HUES64 (cell line): ENCODE data around the gene RIN1. TPM values are rescaled to one million over a fixed set of nuclear protein-coding genes. Genes with fewer than 3 reads are reported as not detected.
"Not testable (repeated sequence)": the region's sequence is repeated elsewhere in the genome, so short reads cannot be mapped to it uniquely, and the experiment has no call there.

Experiments
- H3K27ac ChIP-seq: 2 replicates; pipeline ENCODE4 v1.7.0; 2013; ENCODE audit warnings: low read depth, low read length, inconsistent platforms
- H3K27me3 ChIP-seq: 2 replicates; pipeline ENCODE4 v1.6.1; 2013; ENCODE audit warnings: mild to moderate bottlenecking, low read length; ENCODE audit not compliant: insufficient read depth
- H3K36me3 ChIP-seq: 2 replicates; pipeline ENCODE4 v1.6.1; 2013; ENCODE audit warnings: mild to moderate bottlenecking, low read length; ENCODE audit not compliant: insufficient read depth
- H3K4me1 ChIP-seq: 2 replicates; pipeline ENCODE4 v1.6.1; 2013; ENCODE audit warnings: mild to moderate bottlenecking, low read length, moderate library complexity; ENCODE audit not compliant: insufficient read depth
- H3K4me3 ChIP-seq: 2 replicates; pipeline ENCODE4 v1.5.1; 2013; ENCODE audit warnings: mild to moderate bottlenecking, low read length, moderate library complexity
- H3K9ac ChIP-seq: 2 replicates; pipeline ENCODE4 v1.6.1; 2013; ENCODE audit warnings: mild to moderate bottlenecking, low read depth, low read length
- H3K9me3 ChIP-seq: 2 replicates; pipeline ENCODE4 v1.6.1; 2013; ENCODE audit warnings: low read depth, low read length; ENCODE audit not compliant: insufficient read depth
- WGBS: fragments of 150-250, 120-280 bp; methylation state at CpG from one replicate; pipeline ENCODE4 v1.1.7; 2013; ENCODE audit warnings: missing lambda C conversion rate; 5-methylcytosine and 5-hydroxymethylcytosine counted together
- polyA plus RNA-seq, 2 experiments: library from polyadenylated mRNA; stranded (reverse); fragments of 50-300 nt; gene quantifications; one replicate each; pipeline ENCODE4 v1.2.3, GENCODE V29; 2013

The RIN1 gene
- polyA plus RNA-seq (2013, experiment 1 of 2) = 2.5 TPM
- 3.3 TPM for polyA plus RNA-seq (2013, experiment 2 of 2)

DNA sequence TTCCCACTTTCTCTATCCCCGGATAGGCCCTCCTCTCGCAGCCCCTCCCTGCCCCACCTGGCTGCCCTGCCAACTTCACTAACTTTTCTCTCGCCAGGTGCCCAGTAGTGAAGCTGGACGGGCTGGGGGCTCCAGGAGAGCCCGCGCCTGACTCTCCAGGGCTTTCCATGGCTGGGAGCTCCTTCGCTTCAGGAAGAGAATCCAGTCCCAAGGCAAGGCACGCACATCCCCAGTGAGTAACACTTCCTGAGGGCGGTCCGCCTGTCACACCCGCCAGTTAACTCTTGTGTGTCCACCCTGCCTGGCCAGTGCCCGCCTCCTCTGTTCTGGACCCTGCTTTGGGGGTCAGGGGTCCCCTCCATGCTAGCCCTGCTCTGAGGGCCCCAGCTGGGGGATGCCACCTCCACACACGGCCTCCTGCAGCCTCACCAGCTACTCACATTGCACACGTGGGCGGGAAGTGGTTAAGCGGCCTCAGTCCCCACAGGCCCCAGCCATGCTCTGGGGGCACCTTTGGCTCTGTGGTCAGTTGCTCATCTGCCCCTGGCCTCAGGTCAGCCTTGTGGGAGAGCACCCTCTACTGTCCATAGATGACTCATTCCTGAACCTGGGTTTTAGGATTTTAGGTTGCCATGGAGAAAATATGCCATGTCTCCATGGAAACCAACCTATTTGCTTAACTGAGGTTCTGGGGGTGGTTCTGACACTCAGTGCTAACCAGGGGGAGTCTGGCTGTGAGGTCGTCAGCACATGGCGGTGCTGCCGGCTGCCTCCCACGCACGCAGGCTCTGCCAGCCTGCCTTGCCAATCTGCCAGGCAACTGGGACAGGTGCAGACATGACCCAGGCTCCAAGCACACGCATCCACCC lies at the start of gene RIN1:
Gene RIN1, minus strand, starts transcription at position 201 of the 869 bp plus-strand sequence. Its CDS starts 32 bp downstream, at position 169.
- Histone ChIP-seq H3K27ac (peak within 1 kb of the TSS; percentile 25; the same call in 1 of the 2 replicates), H3K9me3 (no peaks in the 10 kb centered on the region), H3K4me3 (peak within 1 kb of the TSS; percentile 61), H3K9ac (peak within 1 kb of the TSS; percentile 64), H3K4me1 (peaks cover 14% of the 10 kb centered on the region), H3K36me3 (peaks cover 33% of the 10 kb centered on the region), H3K27me3 (peaks cover 6% of the 10 kb centered on the region; the same call in 1 of the 2 replicates)
- 21% methylated on average over 22 of the region's 22 CpGs for WGBS

- H3K9ac ChIP-seq, H3K27me3 ChIP-seq, H3K27ac ChIP-seq, H3K4me3 ChIP-seq, H3K9me3 ChIP-seq, H3K36me3 ChIP-seq, H3K4me1 ChIP-seq: not testable (repeated sequence)
- WGBS = 93% methylated on average over 13 of the region's 13 CpGs
Measured at GRCh38 chr11:66384316-66384715, 48.1 kb upstream of the RIN1 start.

DNA sequence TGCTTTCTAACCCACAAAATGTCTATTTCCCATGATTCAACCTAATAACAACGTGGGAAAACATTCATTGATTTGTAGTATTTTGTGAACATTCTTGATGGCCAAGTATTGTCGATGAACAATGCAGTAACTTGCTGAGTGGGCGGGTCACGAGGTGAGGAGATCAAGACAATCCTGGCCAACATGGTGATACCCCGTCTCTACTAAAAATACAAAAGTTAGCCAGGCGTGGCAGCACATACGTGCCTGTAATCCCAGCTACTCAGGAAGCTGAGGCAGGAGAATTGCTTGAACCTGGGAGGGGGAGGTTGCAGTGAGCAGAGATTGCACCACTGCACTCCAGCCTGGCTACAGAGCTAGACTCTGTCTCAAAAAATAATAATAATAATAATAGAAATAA lies 44.0 kb upstream of the RIN1 start:
- H3K27me3 ChIP-seq, H3K36me3 ChIP-seq, H3K4me3 ChIP-seq, H3K9me3 ChIP-seq, H3K27ac ChIP-seq, H3K4me1 ChIP-seq, H3K9ac ChIP-seq: not testable (repeated sequence)
- 48% methylated on average over 7 of the region's 7 CpGs for WGBS

- not testable (repeated sequence) for H3K27me3 ChIP-seq, H3K27ac ChIP-seq, H3K9ac ChIP-seq, H3K4me3 ChIP-seq, H3K9me3 ChIP-seq
- Histone ChIP-seq H3K36me3 (peaks cover 10% of the 10 kb centered on the region), H3K4me1 (peaks cover 22% of the 10 kb centered on the region)
- WGBS = 89% methylated on average over 9 of the region's 9 CpGs
Measured at GRCh38 chr11:66373690-66374287, 37.6 kb upstream of the RIN1 start.

- Histone ChIP-seq H3K36me3 (peaks cover 15% of the 10 kb centered on the region), H3K4me1 (peaks cover 22% of the 10 kb centered on the region), H3K9ac (no peak overlapping the region), H3K27me3 (no peaks in the 10 kb centered on the region), H3K9me3 (no peaks in the 10 kb centered on the region), H3K27ac (no peak overlapping the region), H3K4me3 (no peak overlapping the region)
- 80% methylated on average over 5 of the region's 5 CpGs for WGBS
Measured at GRCh38 chr11:66373265-66373664, 37.0 kb upstream of the RIN1 start.

DNA sequence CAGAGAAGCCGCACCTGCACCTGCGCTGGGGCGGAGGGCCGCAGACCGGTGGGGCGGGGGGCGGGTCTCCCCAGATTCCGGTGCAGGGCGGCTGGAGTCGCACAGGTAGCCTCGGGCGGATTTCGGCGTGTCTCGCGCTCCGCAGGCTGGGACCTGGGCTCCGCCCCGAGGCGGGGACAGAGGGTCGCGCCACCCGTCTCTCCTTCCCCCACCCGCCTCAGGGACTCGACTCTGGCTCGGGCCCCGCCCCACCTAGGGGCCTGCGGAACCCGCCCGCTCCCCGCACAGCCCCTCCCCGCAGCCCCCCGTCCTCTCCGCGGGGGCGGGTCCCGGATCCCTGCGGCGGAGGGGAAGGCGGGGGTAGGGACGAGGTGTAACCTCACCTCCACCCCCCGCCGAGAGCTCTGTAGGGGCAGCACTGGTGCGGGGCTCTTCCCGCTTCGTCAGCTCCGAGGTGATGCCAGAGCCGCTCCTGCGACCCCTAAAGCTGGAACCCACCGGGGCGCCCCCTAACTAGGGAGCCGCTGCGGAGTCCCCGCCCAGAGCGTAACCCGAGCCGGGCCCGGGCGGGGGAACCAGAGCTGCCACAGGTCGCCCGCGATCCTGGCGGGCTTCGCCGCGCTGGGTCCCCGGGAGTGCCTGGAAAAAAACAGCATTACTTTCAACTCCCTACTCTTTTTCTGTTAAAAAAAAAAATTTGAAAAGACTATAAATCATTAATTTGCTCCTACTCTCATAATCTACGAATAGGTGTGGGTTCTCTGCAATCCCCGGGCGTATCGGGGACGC lies 35.6 kb upstream of the RIN1 start, which contains the start of gene SLC29A2:
Gene SLC29A2, minus strand, starts transcription at position 134 of the 789 bp plus-strand sequence. CDS start 169 bp downstream, outside the sequence.
- Histone ChIP-seq H3K27me3 (no peaks in the 10 kb centered on the region), H3K9ac (peak within 1 kb of the TSS; percentile 88), H3K27ac (peak within 1 kb of the TSS; percentile 96), H3K4me3 (peak within 1 kb of the TSS; percentile 91), H3K9me3 (no peaks in the 10 kb centered on the region), H3K36me3 (peaks cover 30% of the 10 kb centered on the region), H3K4me1 (peaks cover 22% of the 10 kb centered on the region)
- under 1% methylated on average over 64 of the region's 72 CpGs for WGBS

GRCh38 chr11:66369073-66369894 lies 33.0 kb upstream of the RIN1 start:
- peak overlapping the region; percentile 91 for H3K4me3 ChIP-seq
- peak overlapping the region; percentile 53; the same call in 1 of the 2 replicates for H3K9ac ChIP-seq
- H3K4me1 ChIP-seq = peaks cover 22% of the 10 kb centered on the region
- 94% methylated on average over 24 of the region's 25 CpGs for WGBS
- peaks cover 49% of the 10 kb centered on the region for H3K36me3 ChIP-seq
- no peaks in the 10 kb centered on the region for H3K9me3 ChIP-seq
- H3K27ac ChIP-seq = peak overlapping the region; percentile 63; the same call in 1 of the 2 replicates
- no peaks in the 10 kb centered on the region for H3K27me3 ChIP-seq

- 96% methylated on average over 6 of the region's 6 CpGs for WGBS
- Histone ChIP-seq H3K9me3 (no peaks in the 10 kb centered on the region), H3K27ac (no peak overlapping the region), H3K4me3 (no peak overlapping the region), H3K36me3 (peaks cover 52% of the 10 kb centered on the region), H3K9ac (no peak overlapping the region), H3K27me3 (no peaks in the 10 kb centered on the region), H3K4me1 (peaks cover 20% of the 10 kb centered on the region)
Measured at GRCh38 chr11:66368484-66368883, 32.2 kb upstream of the RIN1 start.

DNA sequence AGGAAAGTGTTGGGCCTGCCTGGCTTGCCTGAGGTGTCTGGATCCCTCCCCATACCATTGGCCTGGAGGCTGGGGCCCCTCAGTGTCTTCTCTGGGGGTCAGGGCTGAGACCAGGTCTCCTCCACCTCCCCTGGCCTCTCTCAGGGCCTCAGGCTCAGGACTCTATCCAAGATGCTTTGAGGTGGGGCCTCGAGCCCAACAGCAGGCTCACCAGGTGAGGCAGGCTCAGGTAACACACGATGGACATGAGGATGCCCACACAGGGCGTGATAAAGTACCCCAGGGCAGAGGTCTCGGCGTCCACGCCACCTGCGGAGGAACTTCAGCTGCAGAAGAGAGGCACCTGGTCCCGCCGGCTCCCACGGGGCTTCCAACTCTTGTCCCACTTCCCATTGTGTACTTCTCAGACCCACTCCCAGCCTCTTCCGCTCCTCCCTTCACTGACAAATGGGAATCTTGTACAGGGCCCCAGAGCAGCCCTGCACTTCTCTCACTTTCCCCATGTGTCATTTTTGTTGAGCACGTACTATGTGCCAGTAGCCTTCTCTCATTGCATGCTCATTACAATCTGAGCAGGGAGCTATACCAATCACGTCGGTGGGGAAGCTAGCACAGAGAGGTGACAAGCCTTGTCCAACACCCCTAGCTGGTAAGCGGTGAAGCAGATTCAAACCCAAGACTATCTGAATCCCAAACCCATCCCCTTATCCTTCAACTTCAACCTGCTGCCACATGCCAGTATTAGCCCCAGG lies 31.5 kb upstream of the RIN1 start:
- H3K9me3 ChIP-seq = no peaks in the 10 kb centered on the region
- peaks cover 15% of the 10 kb centered on the region for H3K4me1 ChIP-seq
- no peak overlapping the region for H3K9ac ChIP-seq
- no peak overlapping the region for H3K27ac ChIP-seq
- peaks cover 59% of the 10 kb centered on the region for H3K36me3 ChIP-seq
- WGBS = 96% methylated on average over 15 of the region's 15 CpGs
- no peak overlapping the region for H3K4me3 ChIP-seq
- no peaks in the 10 kb centered on the region for H3K27me3 ChIP-seq
